HepG2 (cell line): ENCODE results near the gene NR4A2. TPM values are rescaled to one million over a fixed set of nuclear protein-coding genes. Genes with fewer than 3 reads are reported as not detected.

Experiments
- ATAC-seq: fragments of 200-7000 bp; cut with Tn5 transposase; 3 replicates; pipeline ENCODE4 v1.9.1; 2020; ENCODE audit warnings: mild to moderate bottlenecking, moderate library complexity
- BruUV-seq: library from RNA; stranded (reverse); fragments of 400-500 nt; replicated peaks from 2 replicates; lab custom pipeline; 2021; lab: Mats Ljungman, UMichigan
- CTCF ChIA-PET: fragments of 300-600 bp; formaldehyde crosslinking; extraction: SDS; loops from one replicate; lab custom pipeline; 2021; ENCODE audit warnings: low total read pairs, inconsistent platforms, low intra/inter-chr PET ratio; lab: Yijun Ruan, JAX
- POLR2A ChIA-PET: fragments of 350-600 bp; sonication (Branson Sonifier 250); formaldehyde crosslinking; loops from one replicate; lab custom pipeline; 2020; ENCODE audit warnings: antibody characterized with exemption, inconsistent platforms; lab: Yijun Ruan, JAX
- DNase-seq: peaks from one replicate; pipeline ENCODE4 v3.0.0-alpha.2; 2015; ENCODE audit warnings: low spot score
- FAIRE-seq: peaks from 3 replicates; lab custom pipeline; 2011; peaks lifted over from hg19 to GRCh38; lab: Jason Lieb, UNC
- H2AFZ ChIP-seq: one replicate; pipeline ENCODE4 v1.6.1; 2011; ENCODE audit warnings: low read length, inconsistent platforms
- H3K27ac ChIP-seq: fragments of 300-600 bp; 3 replicates; pipeline ENCODE4 v1.8.0; 2011; ENCODE audit warnings: mixed run types, mild to moderate bottlenecking, mixed read lengths, low read length, inconsistent platforms; ENCODE audit not compliant: insufficient read depth; ENCODE audit errors: extremely low read length
- H3K27me3 ChIP-seq, 2 experiments: fragments of 200-600 bp in 1 of 2; 2 replicates in 1 of 2; 3 replicates in 1 of 2; pipeline versions ENCODE4 v1.6.0 to v1.8.0; 2011; ENCODE audit warnings: low read length in 2 of 2, mild to moderate bottlenecking in 2 of 2, moderate library complexity in 2 of 2, inconsistent platforms in 1 of 2; ENCODE audit not compliant: insufficient read depth in 2 of 2, control insufficient read depth in 1 of 2
- H3K36me3 ChIP-seq, 2 experiments: fragments of 200-600 bp in 1 of 2; replicated peaks in 1 of 2; 2 replicates in 1 of 2; 3 replicates in 1 of 2; pipeline versions ENCODE4 v1.5.1 to v1.8.0; 2011; ENCODE audit warnings: low read length in 2 of 2, inconsistent platforms in 1 of 2; ENCODE audit not compliant: insufficient read depth in 2 of 2, control insufficient read depth in 1 of 2
- H3K4me1 ChIP-seq: 2 replicates; pipeline ENCODE4 v1.5.1; 2012; ENCODE audit warnings: low read length, inconsistent platforms; ENCODE audit not compliant: insufficient read depth
- H3K4me2 ChIP-seq: 2 replicates; pipeline ENCODE4 v1.6.0; 2011; ENCODE audit warnings: low read depth, low read length, inconsistent platforms
- H3K4me3 ChIP-seq, 3 experiments: fragments of 200-600 bp in 1 of 3; sonication (generic), shearing (Covaris generic) in 1 of 3; replicated peaks in 1 of 3; 2 replicates each; pipeline ENCODE4 v1.5.1; 2011 to 2016; ENCODE audit warnings: low read length in 3 of 3, inconsistent platforms in 2 of 3, low read depth in 2 of 3, mild to moderate bottlenecking in 2 of 3, control low read depth in 1 of 3, mixed read lengths in 1 of 3; ENCODE audit not compliant: insufficient read depth in 1 of 3
- H3K79me2 ChIP-seq: one replicate; pipeline ENCODE4 v1.6.1; 2011; ENCODE audit warnings: low read length, inconsistent platforms; ENCODE audit not compliant: insufficient read depth
- H3K9ac ChIP-seq: 2 replicates; pipeline ENCODE4 v1.6.0; 2011; ENCODE audit warnings: mild to moderate bottlenecking, low read depth, low read length, inconsistent platforms; ENCODE audit not compliant: insufficient read depth
- H3K9me3 ChIP-seq: 2 replicates; pipeline ENCODE4 v1.5.1; 2012; ENCODE audit warnings: mild to moderate bottlenecking, low read length
- H4K20me1 ChIP-seq: 2 replicates; pipeline ENCODE4 v1.6.0; 2011; ENCODE audit warnings: inconsistent platforms, mild to moderate bottlenecking, low read length, moderate library complexity; ENCODE audit not compliant: insufficient read depth
- CREB3 ChIP-seq: sonication (generic); formaldehyde crosslinking; IDR thresholded peaks from 2 replicates; pipeline ENCODE4 v1.5.0; 2020; ENCODE audit warnings: missing genetic modification reagents
- CSRNP1 ChIP-seq: sonication (generic); formaldehyde crosslinking; IDR thresholded peaks from 2 replicates; pipeline ENCODE4 v1.8.1; 2023; ENCODE audit warnings: mild to moderate bottlenecking, missing genetic modification reagents
- LRRFIP1 ChIP-seq: sonication (generic); formaldehyde crosslinking; conservative IDR thresholded peaks from 2 replicates; pipeline ENCODE4 v1.4.0; 2020; ENCODE audit warnings: missing genetic modification reagents
- MAFK ChIP-seq, 2 experiments: IDR thresholded peaks in 1 of 2; conservative IDR thresholded peaks in 1 of 2; 2 replicates each; pipeline ENCODE4 v1.6.1; 2011; ENCODE audit warnings: improper control_type of control experiment in 2 of 2, low read length in 2 of 2
- NAIF1 ChIP-seq: sonication (generic); formaldehyde crosslinking; IDR thresholded peaks from 2 replicates; pipeline ENCODE4 v1.5.0; 2020; ENCODE audit warnings: mild to moderate bottlenecking, missing genetic modification reagents, borderline replicate concordance
- NR0B2 ChIP-seq: sonication (generic); formaldehyde crosslinking; IDR thresholded peaks from 2 replicates; pipeline ENCODE4 v1.4.0; 2020; ENCODE audit warnings: mild to moderate bottlenecking, missing genetic modification reagents
- SOX13 ChIP-seq, 3 experiments: fragments of 450-650 bp in 1 of 3; sonication (generic) in 1 of 3; formaldehyde crosslinking in 1 of 3; IDR thresholded peaks in 2 of 3; conservative IDR thresholded peaks in 1 of 3; 2 replicates each; pipeline versions ENCODE4 v1.5.0 to v1.6.1; 2016 to 2020; ENCODE audit warnings: antibody characterized with exemption in 1 of 3, mild to moderate bottlenecking in 1 of 3, missing compliant biosample characterization in 1 of 3, missing genetic modification reagents in 1 of 3, moderate library complexity in 1 of 3
- SRSF9 ChIP-seq: fragments of 200-400 bp; formaldehyde crosslinking; IDR thresholded peaks from 2 replicates; pipeline ENCODE4 v1.6.1; 2018; ENCODE audit warnings: borderline replicate concordance, mild to moderate bottlenecking, low read depth, low read length; ENCODE audit not compliant: insufficient read depth, poor library complexity, severe bottlenecking
- TFAP4 ChIP-seq: sonication (generic); IDR thresholded peaks from 2 replicates; pipeline ENCODE4 v1.6.1; 2016; ENCODE audit warnings: low read depth, borderline replicate concordance
- ZNF12 ChIP-seq: sonication (generic); formaldehyde crosslinking; IDR thresholded peaks from 2 replicates; pipeline ENCODE4 v1.5.0; 2020; ENCODE audit warnings: missing genetic modification reagents
- ZNF331 ChIP-seq: sonication (generic); formaldehyde crosslinking; IDR thresholded peaks from 2 replicates; pipeline ENCODE4 v1.4.0; 2020; ENCODE audit warnings: missing genetic modification reagents
- ZNF615 ChIP-seq: sonication (generic); formaldehyde crosslinking; IDR thresholded peaks from 2 replicates; pipeline ENCODE4 v1.5.0; 2020; ENCODE audit warnings: mild to moderate bottlenecking, missing genetic modification reagents, borderline replicate concordance
- ZNF713 ChIP-seq: sonication (generic); formaldehyde crosslinking; IDR thresholded peaks from 2 replicates; pipeline ENCODE4 v1.4.0; 2020; ENCODE audit warnings: mild to moderate bottlenecking, missing genetic modification reagents
- WGBS: methylation state at CpG from one replicate; pipeline ENCODE4 v1.1.6; 2017; ENCODE audit warnings: low lambda C conversion rate; 5-methylcytosine and 5-hydroxymethylcytosine counted together
- in situ Hi-C: cut with HindIII; loops from 2 replicates; pipeline ENCODE4 v1.10.0; 2017; ENCODE audit warnings: low pct_unique_long_range_greater_than_20kb; ENCODE audit not compliant: extremely low pct_ligation_motif_present
- intact Hi-C: fragments of 100-400 bp; cut with micrococcal nuclease; formaldehyde crosslinking; loops from one replicate; pipeline ENCODE4 v1.10.0; 2022; ENCODE audit not compliant: unreplicated experiment
- polyA plus RNA-seq, 8 experiments: library from polyadenylated mRNA; depleted of rRNA in 3 of 8; stranded (reverse) in 7 of 8; unstranded in 1 of 8; fragments of >200 nt; fragmentation: Illumina TruSeq in 4 of 8; extraction: Trizol in 4 of 8; gene quantifications; 2 replicates each; pipeline versions ENCODE4 v1.2.1 to v1.2.3, GENCODE V29; 2011 to 2016; ENCODE audit warnings: low read depth in 4 of 8, missing spikeins in 1 of 8, mixed read lengths in 1 of 8; ENCODE audit not compliant: insufficient read depth in 1 of 8
- total RNA-seq, 5 experiments: library from RNA; depleted of rRNA; stranded (reverse); fragments of >200 nt; fragmentation: Illumina TruSeq; extraction: Trizol; gene quantifications; 2 replicates each; pipeline ENCODE4 v1.2.3, GENCODE V29; 2016; ENCODE audit warnings: low read depth in 1 of 5

NR4A2 gene
- total and polyA plus RNA-seq, 2 of the 13 experiments (the other 11 are each of a cell fraction or from before 2014, with no cell fraction given) = not detected

- no peak for TF ChIP-seq ZNF713 (CRISPR knock-in tag)
- TF ChIP-seq CREB3 (CRISPR knock-in tag) = no peak
Observed at GRCh38 chr2:156349161-156349560, 16.6 kb upstream of the NR4A2 start (continued).

GRCh38 chr2:156347431-156347830, 14.9 kb upstream of the NR4A2 start:
- in situ Hi-C loops (loop anchor here (10.0 to 25.0 kb wide), 2 partner anchors 707 to 840 kb away; no protein-coding TSS in a partner anchor), intact Hi-C loops (no loop called here)
- Histone ChIP-seq H3K9ac (no peak overlapping the region), H3K27me3 (peaks cover 3 to 28% of the 10 kb centered on the region in 2 experiments; a peak in 3 of 5 replicates), H3K4me2 (no peak overlapping the region), H3K4me1 (peaks cover 7% of the 10 kb centered on the region; the same call in 1 of the 2 replicates), H3K36me3 (no peaks in the 10 kb centered on the region), H3K4me3 (no peak overlapping the region), H4K20me1 (no peaks in the 10 kb centered on the region), H3K79me2 (no peaks in the 10 kb centered on the region), H3K9me3 (no peaks in the 10 kb centered on the region), H2AFZ (no peak overlapping the region), H3K27ac (no peak overlapping the region)
- DNase-seq = no peak
- 15% methylated on average over 3 of the region's 3 CpGs for WGBS
- no peak for ATAC-seq
- ChIA-PET POLR2A (no interaction called here), CTCF (no interaction called here)
- no peak for FAIRE-seq
- BruUV-seq = no TSS peak
- TF ChIP-seq TFAP4 (no peak), NAIF1 (CRISPR knock-in tag) (no peak), LRRFIP1 (CRISPR knock-in tag) (no peak), ZNF12 (CRISPR knock-in tag) (no peak), CSRNP1 (no peak), SOX13 (IDR thresholded peaks at IDR 0.05) (no peak), SOX13 (CRISPR knock-in tag; conservative IDR thresholded peaks at IDR 0.05 in 1 of 2, IDR thresholded peaks at IDR 0.05 in 1 of 2) (no peak), NR0B2 (CRISPR knock-in tag) (no peak), MAFK (conservative IDR thresholded peaks at IDR 0.05 in 1 of 2, IDR thresholded peaks at IDR 0.05 in 1 of 2; ENCODE audit: low read length in 2 of 2) (no peak), ZNF615 (CRISPR knock-in tag) (no peak), ZNF331 (CRISPR knock-in tag) (no peak), SRSF9 (no peak)
